H4 (cell line): Measurements from ENCODE around the gene RNASEH2A. TPM values are rescaled to one million over a fixed set of nuclear protein-coding genes. Genes with fewer than 3 reads are reported as not detected.
A peak's percentile ranks its signal among the peaks of the same experiment; 100 is the strongest.
"Not testable (repeated sequence)": the region's sequence is repeated elsewhere in the genome, so short reads cannot be mapped to it uniquely, and the experiment has no call there.

Experiments used
- DNase-seq: peaks from one replicate; pipeline ENCODE4 v3.0.0-alpha.2; 2015; ENCODE audit warnings: low spot score
- total RNA-seq: library from RNA; depleted of rRNA; stranded (reverse); fragments of >200 nt; shearing (Covaris generic); gene quantifications from 2 replicates; pipeline ENCODE4 v1.2.3, GENCODE V29; 2014

The RNASEH2A gene
- total RNA-seq, 1 experiment from 2014 or later, result 92.1 TPM

GRCh38 chr19:12793290-12794195 lies 12.8 kb upstream of the RNASEH2A start:
- peak; percentile 85 for DNase-seq

- DNase-seq, result no peak
Observed at GRCh38 chr19:12794196-12794941, 12.0 kb upstream of the RNASEH2A start.

- DNase-seq, result no peak
Observed at GRCh38 chr19:12794971-12795381, 11.4 kb upstream of the RNASEH2A start.

- DNase-seq, result peak; percentile 80
Observed at GRCh38 chr19:12796146-12797071, 10.0 kb upstream of the RNASEH2A start.

GRCh38 chr19:12797141-12797587 lies 9.2 kb upstream of the RNASEH2A start:
- no peak for DNase-seq

GRCh38 chr19:12797607-12798006 lies 8.8 kb upstream of the RNASEH2A start:
- not testable (repeated sequence) for DNase-seq

GRCh38 chr19:12799742-12800465 lies 6.5 kb upstream of the RNASEH2A start:
- DNase-seq, result no peak

GRCh38 chr19:12800466-12800770 lies 6.0 kb upstream of the RNASEH2A start:
- DNase-seq, result no peak

- DNase-seq, result no peak
Observed at GRCh38 chr19:12800923-12801465, 5.4 kb upstream of the RNASEH2A start.

- no peak for DNase-seq
Observed at GRCh38 chr19:12801466-12802266, 4.7 kb upstream of the RNASEH2A start, which contains the start of the genes PRDX2 and THSD8. TSS of gene PRDX2 (minus strand) at chr19:12801800. CDS start at chr19:12801261, 539 bp downstream. TSS of gene THSD8 (plus strand) at chr19:12802069. CDS start at chr19:12802072, 3 bp downstream.

- DNase-seq, result no peak
Observed at GRCh38 chr19:12802267-12803106, 3.9 kb upstream of the RNASEH2A start.

- DNase-seq, result no peak
Observed at GRCh38 chr19:12804051-12804450, 2.3 kb upstream of the RNASEH2A start.

GRCh38 chr19:12815088-12815487 lies 8.7 kb downstream of the RNASEH2A start:
- DNase-seq, result no peak

GRCh38 chr19:12817188-12817587 lies 10.8 kb downstream of the RNASEH2A start:
- not testable (repeated sequence) for DNase-seq

- not testable (repeated sequence) for DNase-seq
Observed at GRCh38 chr19:12817810-12818209, 11.4 kb downstream of the RNASEH2A start.

GRCh38 chr19:12821761-12822160 lies 15.4 kb downstream of the RNASEH2A start:
- DNase-seq, result no peak

- DNase-seq, result no peak
Observed at GRCh38 chr19:12825254-12826131, 19.1 kb downstream of the RNASEH2A start.

GRCh38 chr19:12828494-12828893 lies 22.1 kb downstream of the RNASEH2A start:
- no peak for DNase-seq
